Hepatocyte (in vitro differentiated cells): ENCODE results near the gene MSI1. TPM values are rescaled to one million over a fixed set of nuclear protein-coding genes. Genes with fewer than 3 reads are reported as not detected.

Experiments used
- DNase-seq: peaks from one replicate; pipeline ENCODE4 v3.0.0-alpha.2; 2016; ENCODE audit warnings: low spot score
- H2AFZ ChIP-seq: fragments of 200-600 bp; sonication (generic); 2 replicates; pipeline ENCODE4 v1.6.0; 2016; ENCODE audit warnings: antibody characterized with exemption, mild to moderate bottlenecking
- H3K27ac ChIP-seq: fragments of 200-600 bp; sonication (generic); 2 replicates; pipeline ENCODE4 v1.5.1; 2016; ENCODE audit warnings: mild to moderate bottlenecking
- H3K27me3 ChIP-seq: fragments of 200-600 bp; sonication (generic); 2 replicates; pipeline ENCODE4 v1.6.1; 2016
- H3K36me3 ChIP-seq: fragments of 200-600 bp; sonication (generic); replicated peaks from 2 replicates; pipeline ENCODE4 v1.5.1; 2016; ENCODE audit warnings: low read depth; ENCODE audit not compliant: insufficient read depth
- H3K4me1 ChIP-seq: fragments of 200-600 bp; sonication (generic); 2 replicates; pipeline ENCODE4 v1.5.1; 2016; ENCODE audit warnings: mild to moderate bottlenecking, moderate library complexity; ENCODE audit not compliant: insufficient read depth
- H3K4me2 ChIP-seq: fragments of 200-600 bp; sonication (generic); 2 replicates; pipeline ENCODE4 v1.6.0; 2016
- H3K4me3 ChIP-seq: fragments of 200-600 bp; sonication (generic); 2 replicates; pipeline ENCODE4 v1.5.1; 2016; ENCODE audit warnings: mild to moderate bottlenecking
- H3K79me2 ChIP-seq: fragments of 200-600 bp; sonication (generic); 2 replicates; pipeline ENCODE4 v1.6.0; 2017; ENCODE audit warnings: mild to moderate bottlenecking
- H3K9me2 ChIP-seq: fragments of 200-600 bp; sonication (generic); replicated peaks from 2 replicates; pipeline ENCODE4 v1.6.0; 2017; ENCODE audit warnings: mild to moderate bottlenecking; ENCODE audit not compliant: insufficient read depth
- H3K9me3 ChIP-seq: fragments of 200-600 bp; sonication (generic); 2 replicates; pipeline ENCODE4 v1.5.1; 2016; ENCODE audit warnings: low read depth, mild to moderate bottlenecking
- H4K20me1 ChIP-seq: fragments of 200-600 bp; sonication (generic); 2 replicates; pipeline ENCODE4 v1.6.0; 2016; ENCODE audit warnings: mild to moderate bottlenecking; ENCODE audit not compliant: insufficient read depth, poor library complexity, severe bottlenecking
- EZH2 ChIP-seq: fragments of 200-600 bp; sonication (generic); IDR thresholded peaks from 2 replicates; pipeline ENCODE4 v1.6.1; 2016; ENCODE audit warnings: antibody characterized with exemption, mild to moderate bottlenecking, borderline replicate concordance
- EZH2phosphoT487 ChIP-seq: fragments of 200-600 bp; sonication (generic); IDR thresholded peaks from one replicate; pipeline ENCODE4 v1.6.1; 2018; ENCODE audit warnings: antibody characterized with exemption, mild to moderate bottlenecking, low read depth, moderate library complexity; ENCODE audit not compliant: unreplicated experiment, severe bottlenecking
- WGBS: methylation state at CpG from one replicate; pipeline ENCODE4 v1.1.6; 2016; ENCODE audit warnings: low lambda C conversion rate; ENCODE audit errors: missing lambda C conversion rate; 5-methylcytosine and 5-hydroxymethylcytosine counted together
- polyA plus RNA-seq: library from polyadenylated mRNA; unstranded; fragments of >200 nt; fragmentation: Nextera tagmentation; extraction: Ambion mirVana; gene quantifications from 2 replicates; pipeline ENCODE4 v1.2.1, GENCODE V29; 2016
- total RNA-seq: library from RNA; depleted of rRNA; stranded (reverse); fragments of >200 nt; gene quantifications from 2 replicates; pipeline ENCODE4 v1.2.3, GENCODE V29; 2014
- TF ChIP-seq, protein P1 (sequence below): fragments of 200-600 bp; sonication (generic); IDR thresholded peaks from 2 replicates; pipeline ENCODE4 v1.5.1; 2016; ENCODE audit warnings: antibody characterized with exemption, mild to moderate bottlenecking; ENCODE audit not compliant: poor library complexity

Gene MSI1
- total and polyA plus RNA-seq, 2 experiments from 2014 or later, result 2.2 to 5.6 TPM

DNA sequence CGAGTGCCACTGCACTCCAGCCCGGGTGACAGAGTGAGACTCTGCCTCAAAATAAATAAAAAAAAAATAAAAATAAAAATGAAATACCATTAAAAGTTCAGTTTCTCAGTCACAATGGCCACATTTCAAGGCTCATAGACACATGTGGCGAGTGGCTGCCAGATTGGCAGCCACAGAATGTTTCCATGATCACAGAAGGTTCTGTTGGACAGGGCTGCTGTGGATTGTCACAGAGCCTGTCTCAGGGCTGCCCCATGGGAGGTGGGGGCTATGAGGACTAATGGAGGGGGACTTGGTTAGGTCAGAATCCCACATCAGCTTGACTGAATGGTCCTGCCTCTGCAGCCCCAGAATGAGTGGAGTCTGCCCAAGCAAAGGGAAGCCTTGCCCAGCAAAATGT is 37.6 kb downstream of the MSI1 start:
- TF ChIP-seq EZH2phosphoT487, result no peak
- no peak for TF ChIP-seq EZH2
- TF ChIP-seq, protein P1, sequence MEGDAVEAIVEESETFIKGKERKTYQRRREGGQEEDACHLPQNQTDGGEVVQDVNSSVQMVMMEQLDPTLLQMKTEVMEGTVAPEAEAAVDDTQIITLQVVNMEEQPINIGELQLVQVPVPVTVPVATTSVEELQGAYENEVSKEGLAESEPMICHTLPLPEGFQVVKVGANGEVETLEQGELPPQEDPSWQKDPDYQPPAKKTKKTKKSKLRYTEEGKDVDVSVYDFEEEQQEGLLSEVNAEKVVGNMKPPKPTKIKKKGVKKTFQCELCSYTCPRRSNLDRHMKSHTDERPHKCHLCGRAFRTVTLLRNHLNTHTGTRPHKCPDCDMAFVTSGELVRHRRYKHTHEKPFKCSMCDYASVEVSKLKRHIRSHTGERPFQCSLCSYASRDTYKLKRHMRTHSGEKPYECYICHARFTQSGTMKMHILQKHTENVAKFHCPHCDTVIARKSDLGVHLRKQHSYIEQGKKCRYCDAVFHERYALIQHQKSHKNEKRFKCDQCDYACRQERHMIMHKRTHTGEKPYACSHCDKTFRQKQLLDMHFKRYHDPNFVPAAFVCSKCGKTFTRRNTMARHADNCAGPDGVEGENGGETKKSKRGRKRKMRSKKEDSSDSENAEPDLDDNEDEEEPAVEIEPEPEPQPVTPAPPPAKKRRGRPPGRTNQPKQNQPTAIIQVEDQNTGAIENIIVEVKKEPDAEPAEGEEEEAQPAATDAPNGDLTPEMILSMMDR, result no peak
- Histone ChIP-seq H3K79me2 (no peaks in the 10 kb centered on the region), H3K4me3 (no peak overlapping the region), H3K4me2 (no peak overlapping the region), H3K27me3 (no peaks in the 10 kb centered on the region), H2AFZ (no peak overlapping the region), H4K20me1 (no peaks in the 10 kb centered on the region), H3K9me2 (no peaks in the 10 kb centered on the region), H3K36me3 (no peaks in the 10 kb centered on the region), H3K4me1 (peaks cover 12% of the 10 kb centered on the region), H3K9me3 (no peaks in the 10 kb centered on the region), H3K27ac (no peak overlapping the region)
- 86% methylated on average over 3 of the region's 3 CpGs for WGBS
- DNase-seq, result no peak

DNA sequence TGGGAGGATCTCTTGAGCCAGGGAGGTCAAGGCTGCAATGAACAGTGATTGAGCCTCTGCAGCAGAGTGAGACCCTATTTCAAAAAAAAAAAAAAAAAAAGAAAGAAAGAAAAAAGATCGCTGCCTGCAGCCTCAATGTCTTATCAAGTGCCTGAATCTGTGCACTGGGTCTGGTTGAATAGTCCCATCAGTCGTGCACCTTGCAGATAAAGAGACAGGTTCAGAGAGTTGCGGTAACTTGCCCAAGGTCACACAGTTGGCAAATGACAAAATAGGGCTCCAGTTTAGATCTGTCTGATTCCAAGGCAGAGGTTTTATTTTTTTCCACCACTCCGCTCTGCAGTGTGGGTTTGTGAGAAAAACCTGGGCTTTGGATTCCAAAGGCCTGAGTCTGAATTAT is 40.7 kb downstream of the MSI1 start:
- Histone ChIP-seq H3K36me3 (no peaks in the 10 kb centered on the region), H4K20me1 (no peaks in the 10 kb centered on the region), H2AFZ (no peak overlapping the region), H3K4me2 (no peak overlapping the region), H3K4me1 (peaks cover 12% of the 10 kb centered on the region), H3K9me2 (no peaks in the 10 kb centered on the region), H3K79me2 (no peaks in the 10 kb centered on the region), H3K27me3 (no peaks in the 10 kb centered on the region), H3K27ac (no peak overlapping the region), H3K4me3 (no peak overlapping the region), H3K9me3 (no peaks in the 10 kb centered on the region)
- DNase-seq, result no peak
- 72% methylated on average over 4 of the region's 4 CpGs for WGBS
- TF ChIP-seq EZH2phosphoT487, result no peak
- TF ChIP-seq, protein P1, result no peak
- TF ChIP-seq EZH2, result no peak

DNA sequence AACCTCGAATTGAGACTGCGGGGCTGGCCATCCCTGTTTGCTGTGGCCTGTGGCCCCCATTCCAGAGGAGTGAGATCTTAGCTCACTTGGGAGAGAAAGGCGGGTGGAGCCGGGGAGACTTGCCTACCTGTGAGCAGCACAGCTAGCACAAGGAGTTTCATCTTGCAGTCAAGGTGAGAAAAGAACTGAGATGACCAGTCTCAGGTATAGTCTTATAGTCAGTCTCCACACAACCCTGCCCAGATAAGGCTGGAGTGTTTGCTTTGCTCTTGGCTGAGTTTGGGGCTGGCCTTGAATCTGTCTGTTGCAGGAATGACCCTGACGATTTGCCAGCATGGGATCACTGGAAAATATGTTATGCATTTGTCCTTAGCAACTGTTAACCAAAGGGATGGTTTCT is 41.4 kb downstream of the MSI1 start, which contains the start of gene PLA2G1B:
TSS of gene PLA2G1B (minus strand) at position 187 of the 400 bp plus-strand sequence. CDS start at position 161, 26 bp downstream.
- no peaks in the 10 kb centered on the region for H3K9me3 ChIP-seq
- TF ChIP-seq EZH2 (no peak), EZH2phosphoT487 (no peak)
- TF ChIP-seq, protein P1, result no peak
- H3K4me2 ChIP-seq, result peak within 1 kb of the TSS; percentile 52
- no peak within 1 kb of the TSS for H2AFZ ChIP-seq
- H4K20me1 ChIP-seq, result no peaks in the 10 kb centered on the region
- no peaks in the 10 kb centered on the region for H3K27me3 ChIP-seq
- no peaks in the 10 kb centered on the region for H3K36me3 ChIP-seq
- 69% methylated on average over 5 of the region's 5 CpGs for WGBS
- peak within 1 kb of the TSS; percentile 40 for H3K27ac ChIP-seq
- no peak within 1 kb of the TSS for H3K4me3 ChIP-seq
- H3K79me2 ChIP-seq, result no peaks in the 10 kb centered on the region
- H3K4me1 ChIP-seq, result peaks cover 12% of the 10 kb centered on the region
- H3K9me2 ChIP-seq, result no peaks in the 10 kb centered on the region
- no peak for DNase-seq
